Spinal cord (tissue), 10 donors: ENCODE data around the gene ZHX3. TPM values are rescaled to one million over a fixed set of nuclear protein-coding genes. Genes with fewer than 3 reads are reported as not detected.
A peak's percentile ranks its signal among the peaks of the same experiment; 100 is the strongest.

Experiments used
- DNase-seq, 6 donors: peaks; one replicate each; pipeline versions ENCODE4 v3.0.0 to v3.0.0-alpha.2; 2013 to 2015; ENCODE audit warnings: low spot score in 6 of 6, low read depth in 4 of 6
- H3K27ac ChIP-seq: one replicate; pipeline ENCODE4 v1.5.1; 2013; ENCODE audit warnings: low read depth, low read length, control low read depth
- H3K27me3 ChIP-seq: one replicate; pipeline ENCODE4 v1.6.1; 2013; ENCODE audit warnings: low read length; ENCODE audit not compliant: control insufficient read depth, insufficient read depth
- H3K36me3 ChIP-seq: one replicate; pipeline ENCODE4 v1.6.1; 2013; ENCODE audit warnings: low read length; ENCODE audit not compliant: control insufficient read depth, insufficient read depth
- H3K4me1 ChIP-seq: one replicate; pipeline ENCODE4 v1.6.1; 2013; ENCODE audit warnings: low read length; ENCODE audit not compliant: control insufficient read depth, insufficient read depth
- H3K4me3 ChIP-seq: one replicate; pipeline ENCODE4 v1.5.1; 2013; ENCODE audit warnings: low read depth, low read length, control low read depth
- H3K9me3 ChIP-seq: one replicate; pipeline ENCODE4 v1.6.1; 2013; ENCODE audit warnings: low read length; ENCODE audit not compliant: control insufficient read depth, insufficient read depth
- WGBS: methylation state at CpG from one replicate; pipeline ENCODE4 v1.1.5; 2013; ENCODE audit warnings: missing lambda C conversion rate; ENCODE audit not compliant: insufficient coverage; 5-methylcytosine and 5-hydroxymethylcytosine counted together
- polyA plus RNA-seq, 2 donors: library from polyadenylated mRNA; unstranded; fragments of 120-200 nt; gene quantifications; one replicate each; pipeline ENCODE4 v1.2.1, GENCODE V29; 2013; ENCODE audit not compliant: insufficient read length in 2 of 2
- total RNA-seq, 2 donors: library from RNA; depleted of rRNA in 1 of 2; stranded (reverse); fragments of 120-200 nt in 1 of 2; fragments of >200 nt in 1 of 2; gene quantifications; one replicate each; pipeline versions ENCODE4 v1.2.3 to v1.2.4, GENCODE V29; 2013 to 2014
- donor health status: healthy.

The ZHX3 gene
- total and polyA plus RNA-seq, 4 donors: 28.5 to 36.3 (median 31.0) TPM

DNA sequence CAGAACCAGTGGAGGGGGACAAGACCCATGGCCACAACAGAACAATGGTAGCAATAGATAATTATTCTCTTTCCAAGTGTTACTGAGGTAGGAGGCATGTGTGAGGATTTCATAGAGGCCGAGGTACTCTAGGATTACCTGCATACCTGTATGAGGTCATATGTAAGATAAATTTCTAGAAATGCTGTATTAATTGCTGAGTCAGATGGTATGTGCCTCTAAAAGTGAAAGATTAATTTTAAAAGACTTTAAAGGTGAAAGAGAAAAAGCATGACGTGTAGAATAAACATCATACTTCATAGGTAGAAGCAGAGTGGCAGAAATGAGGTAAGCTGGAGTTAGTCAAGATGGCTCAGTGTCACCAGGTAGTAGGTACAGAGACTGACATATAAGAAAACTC lies 51.6 kb downstream of the ZHX3 start:
- 100% methylated on average over 1 of the region's 2 CpGs for WGBS
- no peaks in the 10 kb centered on the region for H3K27me3 ChIP-seq

DNA sequence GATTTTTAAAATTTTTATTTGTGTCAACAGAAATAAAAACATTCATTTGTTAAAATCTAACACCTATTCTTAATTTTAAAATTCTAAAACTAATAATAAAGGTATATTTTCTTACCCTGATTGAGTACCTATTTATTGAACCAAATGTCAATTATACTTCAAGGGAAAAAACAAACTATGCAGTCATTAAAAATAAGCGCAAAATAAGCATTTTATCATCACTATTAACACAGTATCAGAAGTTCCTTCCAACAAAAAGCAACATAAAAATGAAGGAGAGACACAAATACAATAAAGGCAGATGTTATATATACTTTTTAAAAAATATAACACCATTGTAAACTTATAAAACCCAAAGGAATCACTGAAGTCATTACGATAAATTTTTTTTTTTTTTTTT lies 52.7 kb downstream of the ZHX3 start:
- 83% methylated on average over 1 of the region's 2 CpGs for WGBS

More for the DNA sequence above, 51.6 kb downstream of the ZHX3 start:
- Histone ChIP-seq H3K4me3 (no peak overlapping the region), H3K27ac (no peak overlapping the region), H3K36me3 (peaks cover 12% of the 10 kb centered on the region), H3K9me3 (no peaks in the 10 kb centered on the region), H3K4me1 (no peaks in the 10 kb centered on the region)
- no peak for DNase-seq

DNA sequence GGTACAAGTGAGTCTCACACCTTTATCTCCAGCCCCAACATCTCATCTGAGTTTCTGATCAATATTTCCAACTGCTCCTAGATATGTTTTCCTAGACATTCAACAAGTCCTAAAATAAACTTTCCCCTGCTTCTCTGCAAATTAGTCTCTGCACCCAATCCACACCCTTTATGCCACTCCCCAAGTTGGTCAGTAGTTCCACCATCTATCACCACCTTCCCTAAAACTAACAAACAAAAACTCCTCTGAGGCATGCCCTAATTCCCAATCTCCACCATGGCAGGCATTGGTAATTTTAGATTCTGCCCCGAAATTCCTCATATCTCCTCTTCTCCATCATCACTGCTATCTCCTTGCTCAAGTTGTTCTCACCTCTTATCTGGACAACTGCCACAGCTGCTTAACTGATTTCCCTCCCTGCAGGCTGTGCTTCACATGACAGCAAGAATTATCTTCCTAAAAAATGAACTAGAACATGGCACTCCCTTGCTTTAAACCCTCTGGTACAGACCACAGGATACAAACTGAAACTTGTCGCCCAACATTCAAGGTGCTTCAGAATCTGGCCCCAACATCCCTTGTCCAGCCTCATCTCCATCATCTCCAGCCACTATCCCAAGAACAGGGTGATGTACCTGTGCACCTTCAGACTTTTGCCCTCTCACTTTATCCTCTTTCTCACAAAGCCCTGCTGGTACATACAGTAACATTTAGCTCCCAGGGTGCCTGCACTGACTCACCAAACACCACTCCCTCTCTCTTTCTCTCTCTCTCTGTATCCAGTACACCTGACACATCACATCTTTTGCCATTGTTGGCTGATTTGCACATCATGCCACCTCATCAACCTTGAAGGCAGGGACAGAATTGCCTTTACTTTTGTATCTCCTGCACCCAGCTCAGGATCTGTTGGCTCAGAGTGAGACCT lies 55.5 kb downstream of the ZHX3 start:
- no peak for DNase-seq
- H3K4me3 ChIP-seq: no peak overlapping the region
- no peaks in the 10 kb centered on the region for H3K27me3 ChIP-seq
- no peak overlapping the region for H3K27ac ChIP-seq
- H3K9me3 ChIP-seq: no peaks in the 10 kb centered on the region
- H3K36me3 ChIP-seq: peaks cover 5% of the 10 kb centered on the region
- no peaks in the 10 kb centered on the region for H3K4me1 ChIP-seq
- 92% methylated on average over 2 of the region's 2 CpGs for WGBS

More for the DNA sequence above, 52.7 kb downstream of the ZHX3 start:
- no peak overlapping the region for H3K4me3 ChIP-seq
- H3K27me3 ChIP-seq: no peaks in the 10 kb centered on the region
- H3K9me3 ChIP-seq: no peaks in the 10 kb centered on the region
- H3K4me1 ChIP-seq: no peaks in the 10 kb centered on the region
- DNase-seq: no peak
- H3K36me3 ChIP-seq: peaks cover 12% of the 10 kb centered on the region
- no peak overlapping the region for H3K27ac ChIP-seq

DNA sequence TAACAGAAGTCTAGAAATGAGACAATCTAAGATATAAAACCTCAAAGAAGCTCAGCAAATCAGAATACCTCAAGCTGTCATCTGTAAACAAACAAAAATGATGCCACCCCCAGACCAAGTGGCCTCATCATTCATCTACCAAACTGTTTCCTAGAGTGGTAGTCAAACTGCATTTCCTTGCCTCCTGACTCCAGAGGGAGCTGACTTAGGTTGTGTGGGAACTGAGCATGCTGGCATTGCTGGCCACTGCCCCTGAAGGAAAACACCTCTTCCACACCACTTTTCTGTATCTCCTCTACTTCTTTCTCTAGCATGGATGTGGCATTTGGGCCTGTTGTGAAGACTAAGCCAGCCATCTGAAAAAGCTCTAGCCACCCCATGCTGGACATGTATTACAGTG lies 56.3 kb downstream of the ZHX3 start:
- Histone ChIP-seq H3K9me3 (no peaks in the 10 kb centered on the region), H3K4me1 (no peaks in the 10 kb centered on the region), H3K4me3 (no peak overlapping the region), H3K27me3 (no peaks in the 10 kb centered on the region), H3K36me3 (peaks cover 2% of the 10 kb centered on the region), H3K27ac (no peak overlapping the region)
- DNase-seq: no peak

DNA sequence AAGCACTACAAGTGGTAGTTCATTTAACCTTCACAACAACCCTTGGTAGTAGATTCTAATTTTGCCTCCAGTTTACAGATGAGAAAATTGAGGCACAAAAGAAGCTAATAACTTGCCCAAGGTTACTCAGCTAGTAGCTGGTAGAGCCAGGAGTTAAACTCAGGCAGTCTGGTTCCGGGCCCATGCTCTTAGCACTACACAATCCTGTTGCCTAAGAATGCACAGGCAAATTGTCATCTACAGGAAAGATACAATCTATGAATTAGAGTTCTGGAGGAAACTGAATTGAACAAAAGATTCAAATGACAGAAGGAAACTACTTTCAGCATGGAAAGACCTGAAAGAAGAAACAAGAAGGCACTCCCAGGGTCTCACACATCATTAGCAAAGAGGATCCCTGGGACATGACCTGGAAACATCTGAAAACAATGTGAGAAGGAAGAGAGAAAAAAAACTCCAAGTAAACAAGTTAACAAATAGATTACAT lies 56.8 kb downstream of the ZHX3 start:
- Histone ChIP-seq H3K27ac (no peak overlapping the region), H3K27me3 (no peaks in the 10 kb centered on the region), H3K36me3 (peaks cover 2% of the 10 kb centered on the region), H3K4me3 (no peak overlapping the region), H3K9me3 (no peaks in the 10 kb centered on the region), H3K4me1 (no peaks in the 10 kb centered on the region)
- no CpG with 5 or more reads among the region's 1 CpG for WGBS
- DNase-seq: no peak

DNA sequence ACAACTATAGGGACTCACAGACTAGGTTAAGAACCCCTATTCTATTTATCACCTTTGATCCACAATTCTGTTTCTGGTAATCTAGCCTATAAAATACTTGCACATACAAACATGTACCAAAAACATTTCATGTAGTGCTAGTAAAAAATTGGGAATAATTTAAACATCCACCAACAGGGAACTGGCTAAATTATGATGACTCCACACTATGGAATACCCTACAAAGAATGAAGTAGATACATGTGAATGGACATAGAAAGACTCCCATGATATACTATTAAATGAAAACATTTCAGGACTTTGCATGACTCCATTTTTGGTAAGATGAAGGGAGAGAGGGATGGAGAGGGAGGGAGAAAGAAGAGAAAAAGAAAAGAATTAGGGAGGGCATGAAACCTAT lies 58.2 kb downstream of the ZHX3 start:
- Histone ChIP-seq H3K36me3 (no peaks in the 10 kb centered on the region), H3K9me3 (no peaks in the 10 kb centered on the region), H3K27me3 (no peaks in the 10 kb centered on the region), H3K27ac (no peak overlapping the region), H3K4me1 (no peaks in the 10 kb centered on the region), H3K4me3 (no peak overlapping the region)
- no peak for DNase-seq

DNA sequence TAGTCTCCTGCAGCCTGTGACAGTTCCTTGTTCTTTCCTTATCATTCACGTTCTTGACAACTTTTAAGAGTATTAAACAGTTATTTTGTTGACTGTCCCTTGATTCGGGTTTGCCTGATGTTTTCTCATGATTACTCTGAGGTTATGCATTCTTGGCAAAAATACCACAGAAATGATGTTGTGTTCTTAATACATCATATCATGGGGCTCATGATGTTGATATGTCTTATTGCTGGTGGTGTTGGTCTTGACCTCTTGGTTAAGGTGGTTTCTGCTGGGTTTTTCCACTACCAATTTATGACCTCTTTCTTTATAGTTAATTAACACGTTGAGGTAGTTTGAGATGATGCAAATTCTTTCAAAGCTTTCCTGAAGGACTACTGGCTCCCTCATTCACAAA lies 59.1 kb downstream of the ZHX3 start:
- Histone ChIP-seq H3K4me1 (no peaks in the 10 kb centered on the region), H3K36me3 (no peaks in the 10 kb centered on the region), H3K27ac (no peak overlapping the region), H3K4me3 (no peak overlapping the region), H3K9me3 (no peaks in the 10 kb centered on the region), H3K27me3 (no peaks in the 10 kb centered on the region)
- no CpG with 5 or more reads among the region's 3 CpGs for WGBS
- DNase-seq: no peak

DNA sequence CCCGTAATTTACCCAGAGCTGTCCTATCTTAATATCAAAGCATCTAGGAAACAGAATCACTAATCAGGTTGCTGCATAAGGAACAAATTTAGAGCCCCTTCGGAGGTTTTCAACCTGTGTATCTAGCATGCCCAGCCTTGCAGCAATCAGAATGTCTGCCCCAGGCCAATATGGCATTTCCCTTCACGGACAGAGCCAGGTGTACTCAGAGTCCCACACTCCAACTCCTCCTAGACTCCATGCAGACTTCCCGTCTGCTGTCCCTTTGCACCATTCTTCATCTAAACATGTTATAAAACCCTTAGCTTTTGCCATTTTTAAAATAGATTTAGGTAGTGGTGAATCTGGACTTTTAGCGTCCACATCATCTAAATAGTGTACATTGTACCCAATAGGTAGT lies 61.0 kb downstream of the ZHX3 start:
- Histone ChIP-seq H3K9me3 (no peaks in the 10 kb centered on the region), H3K36me3 (no peaks in the 10 kb centered on the region), H3K4me3 (no peak overlapping the region), H3K27ac (no peak overlapping the region), H3K4me1 (no peaks in the 10 kb centered on the region), H3K27me3 (no peaks in the 10 kb centered on the region)
- peak in 1 of 6 donors; percentile 47 for DNase-seq
- 79% methylated on average over 2 of the region's 5 CpGs for WGBS

DNA sequence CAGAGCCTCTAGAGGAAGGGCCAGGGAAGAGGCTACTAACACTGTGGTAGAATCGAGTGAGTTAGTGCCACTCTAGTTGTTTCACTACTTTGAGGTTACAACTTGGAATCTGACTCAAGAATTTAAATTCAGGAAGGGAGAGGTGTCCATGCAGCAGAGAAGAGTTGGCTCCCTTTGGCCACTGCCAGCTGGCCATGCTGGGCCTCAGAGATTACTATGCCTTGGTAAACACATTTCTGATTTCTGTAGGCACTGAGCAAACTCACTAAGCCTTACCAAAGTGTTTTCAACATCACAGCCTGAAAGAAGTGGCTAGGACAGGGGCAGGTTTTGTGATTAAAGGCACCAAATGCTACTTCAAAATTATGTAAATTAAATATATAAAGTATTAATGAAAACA lies 61.9 kb downstream of the ZHX3 start:
- Histone ChIP-seq H3K4me3 (no peak overlapping the region), H3K36me3 (no peaks in the 10 kb centered on the region), H3K9me3 (no peaks in the 10 kb centered on the region), H3K27ac (no peak overlapping the region), H3K27me3 (no peaks in the 10 kb centered on the region), H3K4me1 (no peaks in the 10 kb centered on the region)
- DNase-seq: no peak
- WGBS: 100% methylated on average over 1 of the region's 1 CpG
